Epithelial cell of esophagus (primary cell): Measurements from ENCODE around the gene HSD17B13.

Experiments
- DNase-seq: peaks from one replicate; pipeline ENCODE4 v3.0.0; 2010; ENCODE audit warnings: low read depth
- H3K4me3 ChIP-seq: 2 replicates; pipeline ENCODE4 v1.5.1; 2011; ENCODE audit warnings: mild to moderate bottlenecking, low read length, control low read depth
- CTCF ChIP-seq: IDR thresholded peaks from 2 replicates; pipeline ENCODE4 v1.5.1; 2011; ENCODE audit warnings: low read depth, mild to moderate bottlenecking, low read length, control low read depth, inconsistent platforms; ENCODE audit not compliant: insufficient read depth; ENCODE audit errors: missing control alignments

Gene HSD17B13

GRCh38 chr4:87339440-87339839 lies 16.8 kb upstream of the HSD17B13 start:
- peak; percentile 8 for DNase-seq
- no peak for TF ChIP-seq CTCF

DNA sequence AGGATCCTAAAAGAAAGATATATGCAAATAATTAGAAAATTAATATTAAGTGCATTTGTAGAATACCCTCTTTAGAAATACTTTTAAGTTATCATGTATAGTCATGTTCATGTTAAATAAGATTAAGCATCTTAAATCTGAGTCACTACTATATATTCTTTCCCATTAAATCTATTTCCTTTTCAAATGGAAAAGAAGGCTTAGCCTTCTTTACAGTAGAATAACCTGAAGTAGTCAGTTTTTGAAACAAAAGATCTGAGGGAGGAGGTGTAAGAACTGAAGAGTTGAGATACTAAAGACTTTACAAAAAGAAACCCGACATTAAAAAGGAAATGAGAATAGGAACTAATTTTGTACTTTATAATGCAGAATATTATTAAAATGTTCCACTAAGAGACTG lies 14.7 kb upstream of the HSD17B13 start:
- no peak for TF ChIP-seq CTCF
- no peak for DNase-seq
- H3K4me3 ChIP-seq = no peak overlapping the region

More at GRCh38 chr4:87339440-87339839, 16.8 kb upstream of the HSD17B13 start:
- no peak overlapping the region for H3K4me3 ChIP-seq

DNA sequence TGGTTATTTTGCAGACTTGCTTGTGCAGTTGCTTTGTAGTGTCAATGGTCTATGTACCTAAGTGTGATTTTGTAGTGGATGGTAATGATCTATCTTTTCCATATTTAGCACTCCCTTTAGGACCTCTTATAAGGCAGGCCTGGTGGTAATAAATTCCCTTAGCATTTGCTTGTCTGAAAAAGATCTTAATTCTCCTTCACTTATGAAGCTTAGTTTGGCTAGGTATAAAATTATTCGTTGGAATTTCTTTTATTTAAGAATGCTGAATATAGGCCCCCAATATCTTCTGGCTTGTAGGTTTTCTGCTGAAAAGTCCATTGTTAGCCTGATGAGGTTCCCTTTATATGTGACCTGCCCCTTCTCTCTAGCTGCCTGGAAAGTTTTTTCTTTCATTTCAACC lies 10.6 kb upstream of the HSD17B13 start:
- DNase-seq = no peak
- H3K4me3 ChIP-seq = no peak overlapping the region
- no peak for TF ChIP-seq CTCF

GRCh38 chr4:87330761-87331160 lies 8.1 kb upstream of the HSD17B13 start:
- DNase-seq = no peak
- no peak overlapping the region for H3K4me3 ChIP-seq
- TF ChIP-seq CTCF = no peak

- no peak for DNase-seq
- no peak for TF ChIP-seq CTCF
- H3K4me3 ChIP-seq = no peak overlapping the region
Measured at GRCh38 chr4:87327136-87327535, 4.5 kb upstream of the HSD17B13 start.

DNA sequence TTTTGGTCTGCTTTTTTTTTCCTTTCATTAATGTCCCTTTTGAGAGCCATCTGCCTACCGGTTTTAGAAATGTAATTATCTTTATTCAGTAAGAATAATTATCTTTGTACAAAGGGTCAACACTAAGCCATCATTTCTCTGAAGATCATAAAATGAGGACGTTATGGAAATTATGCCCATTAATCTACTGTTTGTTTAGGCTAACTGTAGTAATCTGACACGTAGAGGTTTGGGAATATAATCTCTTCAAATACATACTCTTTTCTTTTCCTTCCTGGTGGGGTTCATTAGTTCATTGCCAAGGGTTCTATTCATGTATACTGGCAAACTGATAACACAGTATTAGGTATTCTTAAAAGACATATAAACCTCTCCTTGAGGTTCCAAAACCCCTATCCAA lies 3.8 kb upstream of the HSD17B13 start:
- no peak for TF ChIP-seq CTCF
- DNase-seq = no peak

GRCh38 chr4:87321888-87322287 lies 794 bp downstream of the HSD17B13 start:
- DNase-seq = no peak
- H3K4me3 ChIP-seq = no peak overlapping the region
- TF ChIP-seq CTCF = no peak

More for the DNA sequence above, 3.8 kb upstream of the HSD17B13 start:
- H3K4me3 ChIP-seq = no peak overlapping the region
